PC-3 (cell line): ENCODE data around the gene LURAP1L. TPM values are rescaled to one million over a fixed set of nuclear protein-coding genes. Genes with fewer than 3 reads are reported as not detected.

Source experiments
- ATAC-seq: fragments of 200-7000 bp; cut with Tn5 transposase; 2 replicates; pipeline ENCODE4 v1.9.1; 2020; ENCODE audit warnings: mild to moderate bottlenecking, moderate library complexity
- BruUV-seq: library from RNA; stranded (reverse); fragments of 400-500 nt; replicated peaks from 2 replicates; lab custom pipeline; 2021; lab: Mats Ljungman, UMichigan
- CTCF ChIA-PET: fragments of 300-600 bp; sonication (Branson Sonifier 250); formaldehyde crosslinking; loops from one replicate; lab custom pipeline; 2022; ENCODE audit warnings: antibody characterized with exemption; lab: Charles Lee
- POLR2A ChIA-PET: fragments of 300-600 bp; sonication (Branson Sonifier 250); formaldehyde crosslinking; loops from one replicate; lab custom pipeline; 2022; ENCODE audit warnings: antibody characterized with exemption; ENCODE audit not compliant: unreplicated experiment; lab: Charles Lee
- DNase-seq: peaks from one replicate; pipeline ENCODE4 v3.0.0-alpha.2; 2015
- H2AFZ ChIP-seq: fragments of 300-600 bp; sonication (generic); 2 replicates; pipeline ENCODE4 v1.6.0; 2016; ENCODE audit warnings: antibody characterized with exemption, low read length
- H3F3A ChIP-seq: fragments of 300-600 bp; sonication (generic); one replicate; pipeline ENCODE4 v1.6.0; 2017; ENCODE audit warnings: antibody characterized with exemption, low read length, control low read depth, mild to moderate bottlenecking; ENCODE audit not compliant: unreplicated experiment
- H3K27ac ChIP-seq: fragments of 300-600 bp; sonication (generic); 2 replicates; pipeline ENCODE4 v1.5.1; 2016; ENCODE audit warnings: mild to moderate bottlenecking, low read length
- H3K27me3 ChIP-seq: fragments of 300-600 bp; sonication (generic); 2 replicates; pipeline ENCODE4 v1.6.1; 2016; ENCODE audit warnings: low read length, mixed read lengths
- H3K36me3 ChIP-seq: fragments of 300-600 bp; sonication (generic); 2 replicates; pipeline ENCODE4 v1.6.1; 2016; ENCODE audit warnings: low read depth, mixed run types, low read length, mixed read lengths
- H3K4me1 ChIP-seq: fragments of 300-600 bp; sonication (generic); 2 replicates; pipeline ENCODE4 v1.5.1; 2016; ENCODE audit warnings: low read length; ENCODE audit not compliant: insufficient read depth
- H3K4me2 ChIP-seq: fragments of 300-600 bp; sonication (generic); 2 replicates; pipeline ENCODE4 v1.6.0; 2016; ENCODE audit warnings: low read length
- H3K4me3 ChIP-seq: fragments of 300-600 bp; sonication (generic); 2 replicates; pipeline ENCODE4 v1.5.1; 2016; ENCODE audit warnings: mild to moderate bottlenecking, low read length, mixed read lengths
- H3K79me2 ChIP-seq: fragments of 300-600 bp; sonication (generic); 2 replicates; pipeline ENCODE4 v1.6.1; 2017; ENCODE audit warnings: low read length, mixed read lengths
- H3K9ac ChIP-seq: fragments of 300-600 bp; sonication (generic); 2 replicates; pipeline ENCODE4 v1.6.0; 2016; ENCODE audit warnings: mild to moderate bottlenecking, low read length
- H3K9me2 ChIP-seq: fragments of 300-600 bp; sonication (generic); replicated peaks from 2 replicates; pipeline ENCODE4 v1.6.1; 2016; ENCODE audit warnings: mixed run types, low read length, mixed read lengths
- H3K9me3 ChIP-seq: fragments of 300-600 bp; sonication (generic); 2 replicates; pipeline ENCODE4 v1.6.1; 2016; ENCODE audit warnings: low read length, mixed read lengths
- H4K20me1 ChIP-seq: fragments of 300-600 bp; sonication (generic); 2 replicates; pipeline ENCODE4 v1.6.1; 2016; ENCODE audit warnings: low read length, mixed read lengths
- CTCF ChIP-seq: fragments of 300-600 bp; sonication (generic); conservative IDR thresholded peaks from 2 replicates; pipeline ENCODE4 v1.5.1; 2017; ENCODE audit warnings: antibody characterized with exemption, low read depth, mild to moderate bottlenecking, low read length
- EZH2 ChIP-seq: fragments of 300-600 bp; sonication (generic); IDR thresholded peaks from one replicate; pipeline ENCODE4 v1.6.1; 2017; ENCODE audit warnings: antibody characterized with exemption, mild to moderate bottlenecking, low read length; ENCODE audit not compliant: unreplicated experiment
- EZH2phosphoT487 ChIP-seq: fragments of 300-600 bp; sonication (generic); IDR thresholded peaks from 2 replicates; pipeline ENCODE4 v1.6.1; 2018; ENCODE audit warnings: mild to moderate bottlenecking, antibody characterized with exemption, low read length, borderline replicate concordance
- intact Hi-C: fragments of 100-400 bp; cut with micrococcal nuclease; formaldehyde crosslinking; loops from 2 replicates; pipeline ENCODE4 v1.9.0; 2023
- total RNA-seq: library from RNA; depleted of rRNA; stranded (reverse); fragments of >200 nt; gene quantifications from 2 replicates; pipeline ENCODE4 v1.2.3, GENCODE V29; 2014

The LURAP1L gene
- total RNA-seq, 1 experiment from 2014 or later = 16.4 TPM

- H2AFZ ChIP-seq = no peak overlapping the region
- intact Hi-C loops = no loop called here
- peaks cover 41% of the 10 kb centered on the region for H3K4me1 ChIP-seq
- ATAC-seq (peak; percentile 83), DNase-seq (peak; percentile 90)
- H3F3A ChIP-seq = no peaks in the 10 kb centered on the region
- H3K36me3 ChIP-seq = no peaks in the 10 kb centered on the region
- H4K20me1 ChIP-seq = no peaks in the 10 kb centered on the region
- H3K27me3 ChIP-seq = no peaks in the 10 kb centered on the region
- no peak overlapping the region for H3K4me3 ChIP-seq
- H3K4me2 ChIP-seq = peak overlapping the region; percentile 60
- no peaks in the 10 kb centered on the region for H3K79me2 ChIP-seq
- TF ChIP-seq CTCF (no peak), EZH2 (no peak), EZH2phosphoT487 (no peak)
- H3K27ac ChIP-seq = peak overlapping the region; percentile 100
- H3K9ac ChIP-seq = peak overlapping the region; percentile 91
- BruUV-seq = no TSS peak
- no peaks in the 10 kb centered on the region for H3K9me3 ChIP-seq
- no peaks in the 10 kb centered on the region for H3K9me2 ChIP-seq
- ChIA-PET POLR2A (interaction anchor here (0.6 kb wide), 1 partner anchor 32 kb away, joined by 3 read pairs; no protein-coding TSS in a partner anchor), CTCF (interaction anchor here (1.2 kb wide), 1 partner anchor 38 kb away, joined by 3 read pairs; no protein-coding TSS in a partner anchor)
Observed at GRCh38 chr9:12853051-12853450, 78.2 kb downstream of the LURAP1L start.

GRCh38 chr9:12854221-12854620 is 79.4 kb downstream of the LURAP1L start:
- no peak overlapping the region for H2AFZ ChIP-seq
- ChIA-PET POLR2A (no interaction called here), CTCF (no interaction called here)
- TF ChIP-seq EZH2 = no peak
- no peak for TF ChIP-seq CTCF
- no peak for TF ChIP-seq EZH2phosphoT487
- H3K4me1 ChIP-seq = peaks cover 52% of the 10 kb centered on the region
- H3K27ac ChIP-seq = peak overlapping the region; percentile 100
- no peaks in the 10 kb centered on the region for H4K20me1 ChIP-seq
- H3K9me2 ChIP-seq = no peaks in the 10 kb centered on the region
- no peaks in the 10 kb centered on the region for H3K27me3 ChIP-seq
- no peaks in the 10 kb centered on the region for H3K79me2 ChIP-seq
- H3K36me3 ChIP-seq = no peaks in the 10 kb centered on the region
- no peaks in the 10 kb centered on the region for H3K9me3 ChIP-seq
- intact Hi-C loops = no loop called here
- ATAC-seq (peak; percentile 53), DNase-seq (peak; percentile 78)
- H3F3A ChIP-seq = peaks cover 10% of the 10 kb centered on the region
- peak overlapping the region; percentile 60 for H3K4me2 ChIP-seq
- H3K4me3 ChIP-seq = no peak overlapping the region
- no TSS peak for BruUV-seq
- peak overlapping the region; percentile 91 for H3K9ac ChIP-seq

DNA sequence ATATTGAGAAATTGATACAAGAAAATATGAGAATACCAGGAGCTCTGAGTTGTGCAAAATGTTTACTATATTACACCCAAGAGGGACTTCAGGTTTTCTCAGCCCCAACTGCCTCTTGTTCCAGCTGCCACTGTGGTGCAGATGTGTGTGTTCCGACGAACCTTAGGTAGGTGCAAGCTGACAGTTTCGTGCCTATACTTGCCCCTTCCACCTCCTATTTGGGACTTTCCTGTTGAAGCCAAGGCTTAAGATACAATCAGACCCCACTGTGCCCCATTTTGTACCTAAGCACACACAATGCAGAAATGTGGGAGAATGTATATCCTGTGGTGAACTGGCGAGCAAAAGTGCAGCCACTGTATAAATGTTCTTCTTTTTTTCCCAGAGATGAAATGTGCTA is 80.2 kb downstream of the LURAP1L start:
- Histone ChIP-seq H3K9me3 (no peaks in the 10 kb centered on the region), H4K20me1 (no peaks in the 10 kb centered on the region), H3K4me3 (no peak overlapping the region), H2AFZ (no peak overlapping the region), H3K79me2 (no peaks in the 10 kb centered on the region), H3K27ac (peak overlapping the region; percentile 100), H3K4me1 (peaks cover 50% of the 10 kb centered on the region), H3K4me2 (peak overlapping the region; percentile 60; the same call in 1 of the 2 replicates), H3K36me3 (no peaks in the 10 kb centered on the region), H3K9me2 (no peaks in the 10 kb centered on the region), H3K9ac (peak overlapping the region; percentile 91), H3K27me3 (no peaks in the 10 kb centered on the region), H3F3A (peaks cover 11% of the 10 kb centered on the region)
- no peak for TF ChIP-seq EZH2phosphoT487
- no peak for TF ChIP-seq EZH2
- TF ChIP-seq CTCF = no peak
- ATAC-seq (no peak), DNase-seq (no peak)
- no TSS peak for BruUV-seq
- intact Hi-C loops = no loop called here
- ChIA-PET CTCF (no interaction called here), POLR2A (no interaction called here)
